Adrenal gland (tissue), 5 donors: ENCODE measurements around the gene ANO2.

Source experiments
- CTCF ChIP-seq, 6 experiments: fragments of 450-650 bp in 4 of 6; fragments of 200-600 bp in 2 of 6; sonication (generic) in 1 of 6; IDR thresholded peaks; 1 replicate in 5 of 6; 2 replicates in 1 of 6; pipeline versions ENCODE4 v1.5.1 to v1.8.0; 2016 to 2021; ENCODE audit warnings: antibody characterized with exemption in 6 of 6, mild to moderate bottlenecking in 2 of 6, moderate library complexity in 1 of 6
- POLR2A ChIP-seq, 2 donors: fragments of 450-650 bp; IDR thresholded peaks; one replicate each; pipeline ENCODE4 v1.6.1; 2017; ENCODE audit warnings: antibody characterized with exemption in 2 of 2, mild to moderate bottlenecking in 2 of 2, moderate library complexity in 1 of 2
- donor health status: DM: no; HTN: no; CAD: no.

DNA sequence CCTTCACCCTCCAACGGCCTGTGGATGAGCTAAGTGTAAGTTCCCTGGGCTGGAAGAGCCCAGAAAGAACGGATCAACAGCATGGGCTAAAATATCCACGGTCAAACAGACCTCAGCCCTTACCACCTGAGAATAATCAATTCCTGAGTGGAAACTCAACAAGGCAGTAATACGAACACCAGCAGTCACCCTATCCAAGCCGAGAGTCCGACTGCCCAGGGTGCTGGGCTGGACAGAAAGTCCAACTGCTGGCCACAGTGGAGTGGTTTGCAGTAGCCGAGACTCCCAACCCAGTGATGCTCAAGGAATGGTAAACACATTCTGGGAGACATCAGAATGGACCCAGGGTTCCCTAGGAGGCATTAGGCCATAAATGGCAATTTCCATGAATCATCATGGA is 36.8 kb downstream of the ANO2 start:
- TF ChIP-seq POLR2A (IDR thresholded peaks at IDR 0.05) (no peak), CTCF (IDR thresholded peaks at IDR 0.05) (no peak)
